NCI-H187 (cell line): Measurements from ENCODE around the gene PPFIBP2.

Experiments
- DNase-seq, 2 experiments: peaks; one replicate each; lab custom pipeline; 2025; lab: John Stamatoyannopoulos, UW

Gene PPFIBP2

GRCh38 chr11:7552666-7553065, 38.9 kb downstream of the PPFIBP2 start:
- DNase-seq, result no peak

- no peak for DNase-seq
Measured at GRCh38 chr11:7555052-7555699, 41.4 kb downstream of the PPFIBP2 start.

- no peak for DNase-seq
Measured at GRCh38 chr11:7558046-7558445, 44.2 kb downstream of the PPFIBP2 start.

GRCh38 chr11:7559398-7560283, 45.8 kb downstream of the PPFIBP2 start:
- DNase-seq, result no peak

GRCh38 chr11:7561562-7561961, 47.8 kb downstream of the PPFIBP2 start:
- no peak for DNase-seq

- DNase-seq, result no peak
Measured at GRCh38 chr11:7563281-7563680, 49.5 kb downstream of the PPFIBP2 start.

- no peak for DNase-seq
Measured at GRCh38 chr11:7564803-7565202, 51.0 kb downstream of the PPFIBP2 start.

- no peak for DNase-seq
Measured at GRCh38 chr11:7567311-7567710, 53.5 kb downstream of the PPFIBP2 start.

- DNase-seq, result no peak
Measured at GRCh38 chr11:7569044-7569443, 55.2 kb downstream of the PPFIBP2 start.

GRCh38 chr11:7570241-7570640, 56.4 kb downstream of the PPFIBP2 start:
- no peak for DNase-seq

GRCh38 chr11:7570938-7571521, 57.2 kb downstream of the PPFIBP2 start:
- no peak for DNase-seq

GRCh38 chr11:7571640-7572000, 57.8 kb downstream of the PPFIBP2 start:
- peak; percentile 72 to 87 for DNase-seq

- DNase-seq, result no peak
Measured at GRCh38 chr11:7572001-7572712, 58.4 kb downstream of the PPFIBP2 start.

- no peak for DNase-seq
Measured at GRCh38 chr11:7573193-7573557, 59.4 kb downstream of the PPFIBP2 start.

- no peak for DNase-seq
Measured at GRCh38 chr11:7573558-7574296, 59.9 kb downstream of the PPFIBP2 start.

- no peak for DNase-seq
Measured at GRCh38 chr11:7574491-7575130, 60.8 kb downstream of the PPFIBP2 start.

- peak in 1 of 2 experiments; percentile 14 for DNase-seq
Measured at GRCh38 chr11:7575841-7576725, 62.3 kb downstream of the PPFIBP2 start.

GRCh38 chr11:7576726-7577290, 63.0 kb downstream of the PPFIBP2 start:
- DNase-seq, result no peak

GRCh38 chr11:7577291-7578190, 63.7 kb downstream of the PPFIBP2 start:
- no peak for DNase-seq
